HCT116 (cell line): ENCODE data around the gene CCL7. TPM values are rescaled to one million over a fixed set of nuclear protein-coding genes. Genes with fewer than 3 reads are reported as not detected.

ENCODE experiments used
- ATAC-seq: fragments of 200-7000 bp; cut with Tn5 transposase; 2 replicates; pipeline ENCODE4 v1.9.1; 2020; ENCODE audit warnings: mild to moderate bottlenecking, moderate library complexity
- BruUV-seq: library from RNA; stranded (reverse); fragments of 400-500 nt; replicated peaks from 2 replicates; lab custom pipeline; 2021; lab: Mats Ljungman, UMichigan
- CTCF ChIA-PET: fragments of 300-600 bp; sonication (Branson Sonifier 250); formaldehyde crosslinking; loops from one replicate; lab custom pipeline; 2021; ENCODE audit warnings: antibody characterized with exemption; lab: Charles Lee
- POLR2A ChIA-PET: fragments of 300-600, 350-600 bp; sonication (Branson Sonifier 250); formaldehyde crosslinking; loops from one replicate; lab custom pipeline; 2021; ENCODE audit warnings: antibody characterized with exemption; lab: Charles Lee
- RAD21 ChIA-PET, 2 experiments: fragments of 300-600 bp; sonication (Branson Sonifier 250); formaldehyde crosslinking; loops; one replicate each; lab custom pipeline; 2023; ENCODE audit warnings: low total read pairs in 2 of 2; ENCODE audit not compliant: uncharacterized antibody in 2 of 2, unreplicated experiment in 2 of 2, low non-redundant PET in 1 of 2; lab: Charles Lee
- DNase-seq: peaks from one replicate; pipeline ENCODE4 v3.0.0-alpha.2; 2010; ENCODE audit warnings: low read depth, low spot score
- H2AFZ ChIP-seq: fragments of 200-600 bp; shearing (Covaris generic), sonication (generic); 2 replicates; pipeline ENCODE4 v1.6.1; 2017; ENCODE audit warnings: low read depth, mixed run types, mixed read lengths, antibody characterized with exemption, low read length; ENCODE audit not compliant: poor library complexity, severe bottlenecking
- H3K27ac ChIP-seq: 2 replicates; pipeline ENCODE4 v1.5.1; 2012; ENCODE audit warnings: low read depth, low read length
- H3K27me3 ChIP-seq: fragments of 200-600 bp; sonication (generic); 2 replicates; pipeline ENCODE4 v1.6.1; 2016; ENCODE audit warnings: mixed run types, low read length, mixed read lengths; ENCODE audit not compliant: insufficient read depth
- H3K36me3 ChIP-seq, 2 experiments: fragments of 200-500 bp in 1 of 2; fragments of 200-600 bp in 1 of 2; sonication (Bioruptor generic) in 1 of 2; sonication (generic) in 1 of 2; 2 replicates each; pipeline versions ENCODE4 v1.5.1 to v1.6.1; 2014 to 2016; ENCODE audit warnings: low read length in 2 of 2, inconsistent platforms in 1 of 2, mixed read lengths in 1 of 2, mixed run types in 1 of 2; ENCODE audit not compliant: insufficient read depth in 2 of 2, control insufficient read depth in 1 of 2
- H3K4me1 ChIP-seq, 2 experiments: fragments of 200-600 bp in 1 of 2; sonication (generic) in 1 of 2; 2 replicates each; pipeline versions ENCODE4 v1.5.1 to v1.6.1; 2012 to 2017; ENCODE audit warnings: low read length in 2 of 2, inconsistent platforms in 1 of 2, mild to moderate bottlenecking in 1 of 2, mixed read lengths in 1 of 2, mixed run types in 1 of 2, moderate library complexity in 1 of 2; ENCODE audit not compliant: insufficient read depth in 2 of 2, control insufficient read depth in 1 of 2
- H3K4me2 ChIP-seq: fragments of 200-600 bp; sonication (generic); 2 replicates; pipeline ENCODE4 v1.6.1; 2017; ENCODE audit warnings: mixed run types, low read length, mixed read lengths
- H3K4me3 ChIP-seq, 2 experiments: fragments of 200-600 bp in 1 of 2; sonication (generic) in 1 of 2; replicated peaks in 1 of 2; 2 replicates each; pipeline ENCODE4 v1.5.1; 2011 to 2016; ENCODE audit warnings: low read length in 2 of 2, control low read depth in 1 of 2, low read depth in 1 of 2, mild to moderate bottlenecking in 1 of 2, mixed read lengths in 1 of 2, mixed run types in 1 of 2
- H3K79me2 ChIP-seq: fragments of 200-600 bp; sonication (generic); 2 replicates; pipeline ENCODE4 v1.6.1; 2017; ENCODE audit warnings: mild to moderate bottlenecking, mixed run types, low read length, moderate library complexity, mixed read lengths; ENCODE audit not compliant: insufficient read depth
- H3K9ac ChIP-seq: fragments of 200-600 bp; sonication (generic); 2 replicates; pipeline ENCODE4 v1.6.1; 2016; ENCODE audit warnings: low read length, mixed read lengths
- H3K9me2 ChIP-seq: fragments of 200-600 bp; sonication (generic), shearing (Covaris generic); 2 replicates; pipeline ENCODE4 v1.6.1; 2017; ENCODE audit warnings: mixed run types, mild to moderate bottlenecking, moderate library complexity; ENCODE audit not compliant: insufficient read depth
- H3K9me3 ChIP-seq, 2 experiments: fragments of 200-500 bp in 1 of 2; fragments of 200-600 bp in 1 of 2; sonication (Bioruptor generic) in 1 of 2; sonication (generic) in 1 of 2; 2 replicates each; pipeline ENCODE4 v1.6.1; 2014 to 2017; ENCODE audit warnings: low read length in 2 of 2, mixed read lengths in 2 of 2, inconsistent platforms in 1 of 2, low read depth in 1 of 2, mild to moderate bottlenecking in 1 of 2, mixed run types in 1 of 2, moderate library complexity in 1 of 2; ENCODE audit not compliant: control insufficient read depth in 1 of 2, insufficient read depth in 1 of 2
- H4K20me1 ChIP-seq: fragments of 200-600 bp; sonication (generic), shearing (Covaris generic); 2 replicates; pipeline ENCODE4 v1.6.1; 2017; ENCODE audit warnings: mixed run types, mild to moderate bottlenecking, moderate library complexity; ENCODE audit not compliant: insufficient read depth
- CEBPB ChIP-seq: IDR thresholded peaks from 2 replicates; pipeline ENCODE4 v1.6.1; 2012; ENCODE audit warnings: low read depth
- CTCF ChIP-seq, 3 experiments: fragments of 200-600 bp in 1 of 3; sonication (generic) in 1 of 3; IDR thresholded peaks in 2 of 3; conservative IDR thresholded peaks in 1 of 3; 2 replicates each; pipeline ENCODE4 v1.5.1; 2012 to 2017; ENCODE audit warnings: low read depth in 2 of 3, low read length in 2 of 3, antibody characterized with exemption in 1 of 3, borderline replicate concordance in 1 of 3, control low read depth in 1 of 3, mild to moderate bottlenecking in 1 of 3, mixed read lengths in 1 of 3, mixed run types in 1 of 3, moderate library complexity in 1 of 3; ENCODE audit not compliant: insufficient read depth in 1 of 3
- EGR1 ChIP-seq: IDR thresholded peaks from 2 replicates; pipeline ENCODE4 v1.6.1; 2012; ENCODE audit warnings: low read depth
- ELF1 ChIP-seq: IDR thresholded peaks from 2 replicates; pipeline ENCODE4 v1.6.1; 2012; ENCODE audit warnings: low read depth, borderline replicate concordance
- EZH2 ChIP-seq: fragments of 200-600 bp; sonication (generic); IDR thresholded peaks from 2 replicates; pipeline ENCODE4 v1.6.1; 2017; ENCODE audit warnings: antibody characterized with exemption, mixed run types
- EZH2phosphoT487 ChIP-seq: fragments of 200-600 bp; IDR thresholded peaks from 2 replicates; pipeline ENCODE4 v1.6.1; 2018; ENCODE audit warnings: antibody characterized with exemption, borderline replicate concordance
- FOSL1 ChIP-seq: IDR thresholded peaks from 2 replicates; pipeline ENCODE4 v1.6.1; 2012; ENCODE audit warnings: low read depth
- JUND ChIP-seq: IDR thresholded peaks from 2 replicates; pipeline ENCODE4 v1.6.1; 2012
- POLR2A ChIP-seq: IDR thresholded peaks from 2 replicates; pipeline ENCODE4 v1.7.0; 2011; ENCODE audit warnings: borderline replicate concordance; ENCODE audit not compliant: insufficient read depth, insufficient read length; ENCODE audit errors: extremely low read depth
- POLR2AphosphoS5 ChIP-seq: IDR thresholded peaks from 2 replicates; pipeline ENCODE4 v1.6.1; 2011; ENCODE audit warnings: mild to moderate bottlenecking, low read depth, low read length, moderate library complexity
- RAD21 ChIP-seq: IDR thresholded peaks from 2 replicates; pipeline ENCODE4 v1.6.1; 2012; ENCODE audit warnings: low read depth, mild to moderate bottlenecking
- SIN3A ChIP-seq: IDR thresholded peaks from 2 replicates; pipeline ENCODE4 v1.6.1; 2012; ENCODE audit warnings: low read depth
- SRF ChIP-seq: IDR thresholded peaks from 2 replicates; pipeline ENCODE4 v1.6.1; 2012; ENCODE audit warnings: low read depth
- TCF7L2 ChIP-seq: IDR thresholded peaks from 2 replicates; pipeline ENCODE4 v1.7.0; 2011; ENCODE audit warnings: borderline replicate concordance, inconsistent platforms; ENCODE audit not compliant: insufficient read depth, insufficient read length; ENCODE audit errors: extremely low read depth
- YY1 ChIP-seq: IDR thresholded peaks from 2 replicates; pipeline ENCODE4 v1.6.1; 2011; ENCODE audit warnings: low read length, low read depth, moderate library complexity, mild to moderate bottlenecking; ENCODE audit not compliant: insufficient replicate concordance; ENCODE audit errors: extremely low read depth
- ZNF274 ChIP-seq: fragments of 200-500 bp; sonication (Bioruptor generic); IDR thresholded peaks from 2 replicates; pipeline ENCODE4 v1.6.1; 2014; ENCODE audit warnings: mild to moderate bottlenecking, low read depth, low read length, inconsistent platforms
- intact Hi-C: fragments of 100-400 bp; cut with micrococcal nuclease; formaldehyde crosslinking; loops from 2 replicates; pipeline ENCODE4 v1.10.0; 2022
- total RNA-seq: library from RNA; stranded (reverse); gene quantifications from one replicate; pipeline ENCODE4 v1.2.1, GENCODE V29; 2021; ENCODE audit not compliant: unreplicated experiment
- TF ChIP-seq, protein P1 (sequence below): IDR thresholded peaks from 2 replicates; pipeline ENCODE4 v1.6.1; 2011; ENCODE audit warnings: mild to moderate bottlenecking, low read length, moderate library complexity; ENCODE audit not compliant: insufficient replicate concordance; ENCODE audit errors: extremely low read depth
- TF ChIP-seq, protein P2 (sequence below): IDR thresholded peaks from 2 replicates; pipeline ENCODE4 v1.6.1; 2012; ENCODE audit warnings: low read depth
- TF ChIP-seq, protein P3 (sequence below): IDR thresholded peaks from 2 replicates; pipeline ENCODE4 v1.6.1; 2012

Gene CCL7
- total RNA-seq, 1 experiment from 2014 or later = not detected

DNA sequence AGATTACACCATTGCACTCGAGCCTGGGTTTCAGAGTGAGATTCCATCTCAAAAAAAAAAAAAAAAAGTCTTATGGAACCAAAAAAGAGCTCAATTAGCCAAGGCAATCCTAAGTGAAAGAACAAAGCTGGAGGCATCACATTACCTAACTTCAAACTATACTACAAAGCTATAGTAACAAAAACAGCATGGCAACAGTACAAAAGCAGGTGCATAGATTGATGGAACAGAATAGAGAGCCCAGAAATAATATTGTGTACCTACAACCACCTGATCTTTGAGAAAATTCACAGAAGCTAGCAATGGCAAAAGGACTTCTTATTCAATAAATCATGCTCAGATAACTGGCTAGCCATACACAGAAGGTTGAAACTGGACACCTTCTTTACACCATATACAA lies 39.7 kb upstream of the CCL7 start (continued):
- TF ChIP-seq YY1 (no peak), RAD21 (no peak)

DNA sequence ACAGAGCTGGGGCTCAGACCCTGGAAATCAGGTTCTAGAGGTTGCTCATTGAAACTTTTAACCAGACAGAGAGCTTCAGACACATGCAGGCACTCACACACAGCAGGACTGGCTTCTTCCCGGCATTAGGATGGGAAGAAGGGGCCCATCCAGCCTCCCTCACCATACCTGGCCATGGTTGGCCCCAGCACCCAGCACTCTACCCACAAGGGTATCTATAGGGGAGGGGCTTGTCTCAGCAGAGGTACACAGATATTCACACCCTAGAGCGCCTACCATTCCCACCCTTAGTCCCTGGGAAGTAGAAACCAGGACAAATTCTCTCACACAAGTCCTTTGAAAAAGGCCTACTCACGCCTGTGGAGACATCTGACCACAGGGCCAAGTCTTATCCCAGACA lies 35.4 kb upstream of the CCL7 start:
- H4K20me1 ChIP-seq = no peaks in the 10 kb centered on the region
- H3K4me2 ChIP-seq = no peak overlapping the region
- no peaks in the 10 kb centered on the region for H3K4me1 ChIP-seq
- DNase-seq (no peak), ATAC-seq (no peak)
- peaks cover 5% of the 10 kb centered on the region in 2 experiments; a peak in 1 of 4 replicates for H3K9me3 ChIP-seq
- no peaks in the 10 kb centered on the region for H3K79me2 ChIP-seq
- ChIA-PET RAD21 (no interaction called here), CTCF (no interaction called here), POLR2A (no interaction called here)
- H2AFZ ChIP-seq = no peak overlapping the region
- no peak overlapping the region for H3K4me3 ChIP-seq
- no TSS peak for BruUV-seq
- no peak overlapping the region for H3K27ac ChIP-seq
- intact Hi-C loops = no loop called here
- H3K36me3 ChIP-seq = no peaks in the 10 kb centered on the region
- H3K9me2 ChIP-seq = no peaks in the 10 kb centered on the region
- H3K9ac ChIP-seq = no peak overlapping the region
- H3K27me3 ChIP-seq = no peaks in the 10 kb centered on the region
- TF ChIP-seq YY1 = no peak
- TF ChIP-seq, protein P1, sequence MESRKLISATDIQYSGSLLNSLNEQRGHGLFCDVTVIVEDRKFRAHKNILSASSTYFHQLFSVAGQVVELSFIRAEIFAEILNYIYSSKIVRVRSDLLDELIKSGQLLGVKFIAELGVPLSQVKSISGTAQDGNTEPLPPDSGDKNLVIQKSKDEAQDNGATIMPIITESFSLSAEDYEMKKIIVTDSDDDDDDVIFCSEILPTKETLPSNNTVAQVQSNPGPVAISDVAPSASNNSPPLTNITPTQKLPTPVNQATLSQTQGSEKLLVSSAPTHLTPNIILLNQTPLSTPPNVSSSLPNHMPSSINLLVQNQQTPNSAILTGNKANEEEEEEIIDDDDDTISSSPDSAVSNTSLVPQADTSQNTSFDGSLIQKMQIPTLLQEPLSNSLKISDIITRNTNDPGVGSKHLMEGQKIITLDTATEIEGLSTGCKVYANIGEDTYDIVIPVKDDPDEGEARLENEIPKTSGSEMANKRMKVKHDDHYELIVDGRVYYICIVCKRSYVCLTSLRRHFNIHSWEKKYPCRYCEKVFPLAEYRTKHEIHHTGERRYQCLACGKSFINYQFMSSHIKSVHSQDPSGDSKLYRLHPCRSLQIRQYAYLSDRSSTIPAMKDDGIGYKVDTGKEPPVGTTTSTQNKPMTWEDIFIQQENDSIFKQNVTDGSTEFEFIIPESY = no peak
- TF ChIP-seq TCF7L2 = no peak
- no peak for TF ChIP-seq EZH2
- TF ChIP-seq, protein P2, sequence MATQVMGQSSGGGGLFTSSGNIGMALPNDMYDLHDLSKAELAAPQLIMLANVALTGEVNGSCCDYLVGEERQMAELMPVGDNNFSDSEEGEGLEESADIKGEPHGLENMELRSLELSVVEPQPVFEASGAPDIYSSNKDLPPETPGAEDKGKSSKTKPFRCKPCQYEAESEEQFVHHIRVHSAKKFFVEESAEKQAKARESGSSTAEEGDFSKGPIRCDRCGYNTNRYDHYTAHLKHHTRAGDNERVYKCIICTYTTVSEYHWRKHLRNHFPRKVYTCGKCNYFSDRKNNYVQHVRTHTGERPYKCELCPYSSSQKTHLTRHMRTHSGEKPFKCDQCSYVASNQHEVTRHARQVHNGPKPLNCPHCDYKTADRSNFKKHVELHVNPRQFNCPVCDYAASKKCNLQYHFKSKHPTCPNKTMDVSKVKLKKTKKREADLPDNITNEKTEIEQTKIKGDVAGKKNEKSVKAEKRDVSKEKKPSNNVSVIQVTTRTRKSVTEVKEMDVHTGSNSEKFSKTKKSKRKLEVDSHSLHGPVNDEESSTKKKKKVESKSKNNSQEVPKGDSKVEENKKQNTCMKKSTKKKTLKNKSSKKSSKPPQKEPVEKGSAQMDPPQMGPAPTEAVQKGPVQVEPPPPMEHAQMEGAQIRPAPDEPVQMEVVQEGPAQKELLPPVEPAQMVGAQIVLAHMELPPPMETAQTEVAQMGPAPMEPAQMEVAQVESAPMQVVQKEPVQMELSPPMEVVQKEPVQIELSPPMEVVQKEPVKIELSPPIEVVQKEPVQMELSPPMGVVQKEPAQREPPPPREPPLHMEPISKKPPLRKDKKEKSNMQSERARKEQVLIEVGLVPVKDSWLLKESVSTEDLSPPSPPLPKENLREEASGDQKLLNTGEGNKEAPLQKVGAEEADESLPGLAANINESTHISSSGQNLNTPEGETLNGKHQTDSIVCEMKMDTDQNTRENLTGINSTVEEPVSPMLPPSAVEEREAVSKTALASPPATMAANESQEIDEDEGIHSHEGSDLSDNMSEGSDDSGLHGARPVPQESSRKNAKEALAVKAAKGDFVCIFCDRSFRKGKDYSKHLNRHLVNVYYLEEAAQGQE = no peak
- no peak for TF ChIP-seq POLR2AphosphoS5
- TF ChIP-seq JUND = no peak
- no peak for TF ChIP-seq ELF1
- TF ChIP-seq EGR1 = no peak
- TF ChIP-seq CTCF (IDR thresholded peaks at IDR 0.05 in 2 of 3, conservative IDR thresholded peaks at IDR 0.05 in 1 of 3; ENCODE audit: borderline replicate concordance in 1 of 3, insufficient read depth in 1 of 3, low read depth in 2 of 3, low read length in 2 of 3) = no peak
- TF ChIP-seq SRF = no peak
- TF ChIP-seq POLR2A = no peak
- no peak for TF ChIP-seq EZH2phosphoT487
- TF ChIP-seq FOSL1 = no peak
- no peak for TF ChIP-seq RAD21
- TF ChIP-seq CEBPB = no peak
- TF ChIP-seq, protein P3, sequence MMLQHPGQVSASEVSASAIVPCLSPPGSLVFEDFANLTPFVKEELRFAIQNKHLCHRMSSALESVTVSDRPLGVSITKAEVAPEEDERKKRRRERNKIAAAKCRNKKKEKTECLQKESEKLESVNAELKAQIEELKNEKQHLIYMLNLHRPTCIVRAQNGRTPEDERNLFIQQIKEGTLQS = no peak
- TF ChIP-seq SIN3A = no peak
- no peak for TF ChIP-seq ZNF274
